ENCODE measurements around the gene THSD4. TPM values are rescaled to one million over a fixed set of nuclear protein-coding genes. Genes with fewer than 3 reads are reported as not detected.

The THSD4 gene
- total RNA-seq, 1 experiment from 2014 or later: 24.2 TPM

GRCh38 chr15:71654042-71654719, 538.9 kb downstream of the THSD4 start:
- no peak overlapping the region for H3K4me3 Mint-ChIP-seq (ENCODE audit: low read depth, unreplicated experiment)
- H3K27ac Mint-ChIP-seq (ENCODE audit: unreplicated experiment): no peak overlapping the region
- H3K9me3 Mint-ChIP-seq (ENCODE audit: low read depth, unreplicated experiment): no peaks in the 10 kb centered on the region
- no peak for TF ChIP-seq CTCF (IDR thresholded peaks at IDR 0.05; ENCODE audit: unreplicated experiment)
- H3K27me3 Mint-ChIP-seq (ENCODE audit: unreplicated experiment): no peaks in the 10 kb centered on the region
- intact Hi-C loops (cut with micrococcal nuclease; ENCODE audit: unreplicated experiment): loop anchor here (5.0 kb wide), 2 partner anchors 82 to 148 kb away; no protein-coding TSS in a partner anchor
- no peak for DNase-seq
- H3K36me3 Mint-ChIP-seq (ENCODE audit: insufficient read depth, unreplicated experiment): no peaks in the 10 kb centered on the region
- no TSS peak for BruUV-seq (replicated peaks)
- peaks cover 16% of the 10 kb centered on the region for H3K4me1 Mint-ChIP-seq (ENCODE audit: low read depth, unreplicated experiment)
- CTCF ChIA-PET: interaction anchor here (0.5 kb wide), 1 partner anchor 247 kb away, joined by 3 read pairs; no protein-coding TSS in a partner anchor

- Mint-ChIP-seq H3K36me3 (ENCODE audit: insufficient read depth, unreplicated experiment) (no peaks in the 10 kb centered on the region), H3K4me1 (ENCODE audit: low read depth, unreplicated experiment) (peaks cover 17% of the 10 kb centered on the region), H3K27me3 (ENCODE audit: unreplicated experiment) (no peaks in the 10 kb centered on the region), H3K4me3 (ENCODE audit: low read depth, unreplicated experiment) (no peak overlapping the region), H3K27ac (ENCODE audit: unreplicated experiment) (no peak overlapping the region), H3K9me3 (ENCODE audit: low read depth, unreplicated experiment) (no peaks in the 10 kb centered on the region)
- no TSS peak for BruUV-seq (replicated peaks)
- CTCF ChIA-PET: interaction anchor here (0.5 kb wide), 1 partner anchor 248 kb away, joined by 3 read pairs; no protein-coding TSS in a partner anchor
- intact Hi-C loops (cut with micrococcal nuclease; ENCODE audit: unreplicated experiment): loop anchor here (5.0 kb wide), 3 partner anchors 78 to 148 kb away; no protein-coding TSS in a partner anchor
- TF ChIP-seq CTCF (IDR thresholded peaks at IDR 0.05; ENCODE audit: unreplicated experiment): no peak
- no peak for DNase-seq
Measured at GRCh38 chr15:71654720-71655174, 539.5 kb downstream of the THSD4 start.

GRCh38 chr15:71656425-71656824, 541.2 kb downstream of the THSD4 start:
- no peak for TF ChIP-seq CTCF (IDR thresholded peaks at IDR 0.05; ENCODE audit: unreplicated experiment)
- BruUV-seq (replicated peaks): no TSS peak
- no peaks in the 10 kb centered on the region for H3K36me3 Mint-ChIP-seq (ENCODE audit: insufficient read depth, unreplicated experiment)
- CTCF ChIA-PET: no interaction called here
- intact Hi-C loops (cut with micrococcal nuclease; ENCODE audit: unreplicated experiment): loop anchor here (5.0 kb wide), 1 partner anchor 76 kb away; no protein-coding TSS in a partner anchor
- H3K4me3 Mint-ChIP-seq (ENCODE audit: low read depth, unreplicated experiment): no peak overlapping the region
- no peaks in the 10 kb centered on the region for H3K27me3 Mint-ChIP-seq (ENCODE audit: unreplicated experiment)
- no peak overlapping the region for H3K27ac Mint-ChIP-seq (ENCODE audit: unreplicated experiment)
- no peak for DNase-seq
- H3K4me1 Mint-ChIP-seq (ENCODE audit: low read depth, unreplicated experiment): peaks cover 32% of the 10 kb centered on the region
- no peaks in the 10 kb centered on the region for H3K9me3 Mint-ChIP-seq (ENCODE audit: low read depth, unreplicated experiment)

- CTCF ChIA-PET: no interaction called here
- H3K27ac Mint-ChIP-seq (ENCODE audit: unreplicated experiment): no peak overlapping the region
- no TSS peak for BruUV-seq (replicated peaks)
- DNase-seq: no peak
- H3K36me3 Mint-ChIP-seq (ENCODE audit: insufficient read depth, unreplicated experiment): no peaks in the 10 kb centered on the region
- TF ChIP-seq CTCF (IDR thresholded peaks at IDR 0.05; ENCODE audit: unreplicated experiment): no peak
- intact Hi-C loops (cut with micrococcal nuclease; ENCODE audit: unreplicated experiment): loop anchor here (5.0 kb wide), 1 partner anchor 75 kb away; no protein-coding TSS in a partner anchor
- no peaks in the 10 kb centered on the region for H3K27me3 Mint-ChIP-seq (ENCODE audit: unreplicated experiment)
- no peak overlapping the region for H3K4me3 Mint-ChIP-seq (ENCODE audit: low read depth, unreplicated experiment)
- H3K9me3 Mint-ChIP-seq (ENCODE audit: low read depth, unreplicated experiment): no peaks in the 10 kb centered on the region
- H3K4me1 Mint-ChIP-seq (ENCODE audit: low read depth, unreplicated experiment): peaks cover 32% of the 10 kb centered on the region
Measured at GRCh38 chr15:71657141-71657540, 541.9 kb downstream of the THSD4 start.
